Measurements from ENCODE around the gene ATP5PD.
A peak's percentile ranks its signal among the peaks of the same experiment; 100 is the strongest.
"Not testable (repeated sequence)": the region's sequence is repeated elsewhere in the genome, so short reads cannot be mapped to it uniquely, and the experiment has no call there.

The ATP5PD gene

DNA sequence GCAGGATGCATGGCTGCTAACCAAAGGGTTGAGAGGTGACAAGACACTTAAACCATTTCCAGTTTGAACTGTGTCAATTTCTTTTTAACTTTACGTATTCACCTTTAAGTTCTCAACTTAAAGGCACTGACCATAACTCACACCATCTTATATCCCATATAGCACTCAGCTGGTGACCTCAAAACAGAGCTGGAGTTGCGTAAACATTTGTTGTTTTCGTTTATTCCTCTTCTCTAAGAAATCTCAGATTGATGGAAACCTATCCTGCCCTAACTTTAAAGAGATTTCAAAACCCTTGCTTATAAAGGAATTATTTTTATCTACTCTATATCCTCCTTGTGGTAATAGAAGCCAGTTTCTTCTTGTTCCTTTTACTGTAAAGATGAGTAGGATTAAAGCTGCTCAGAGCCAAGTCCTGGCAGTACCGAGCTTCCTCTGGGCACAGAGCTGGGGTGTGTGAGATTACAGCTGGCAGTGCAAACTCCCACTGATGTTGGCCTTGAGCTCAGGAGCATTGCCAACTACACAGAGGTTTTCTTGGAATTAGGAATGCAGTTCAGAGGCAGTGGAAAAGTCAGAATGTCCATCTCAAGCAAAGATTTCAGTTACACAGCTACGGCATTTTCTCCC, 1.6 kb upstream of the ATP5PD start:
- Histone ChIP-seq H3K36me3 (ENCODE audit: control insufficient read depth, insufficient read depth, low read length) (peaks cover 40% of the 10 kb centered on the region), H3K27ac (ENCODE audit: low read depth, low read length, severe bottlenecking) (no peak overlapping the region), H3K4me3 (ENCODE audit: extremely low read depth, insufficient read depth, low read length, poor library complexity, severe bottlenecking) (peak overlapping the region; percentile 93), H3K4me1 (ENCODE audit: control insufficient read depth, insufficient read depth, low read length, poor library complexity, severe bottlenecking) (peaks cover 11% of the 10 kb centered on the region), H3K9me3 (ENCODE audit: control insufficient read depth, low read length) (no peaks in the 10 kb centered on the region)
- WGBS, 2 experiments (ENCODE audit: insufficient coverage in 2 of 2) = 72 to 79% methylated on average over 4 to 5 of the region's 5 CpGs

DNA sequence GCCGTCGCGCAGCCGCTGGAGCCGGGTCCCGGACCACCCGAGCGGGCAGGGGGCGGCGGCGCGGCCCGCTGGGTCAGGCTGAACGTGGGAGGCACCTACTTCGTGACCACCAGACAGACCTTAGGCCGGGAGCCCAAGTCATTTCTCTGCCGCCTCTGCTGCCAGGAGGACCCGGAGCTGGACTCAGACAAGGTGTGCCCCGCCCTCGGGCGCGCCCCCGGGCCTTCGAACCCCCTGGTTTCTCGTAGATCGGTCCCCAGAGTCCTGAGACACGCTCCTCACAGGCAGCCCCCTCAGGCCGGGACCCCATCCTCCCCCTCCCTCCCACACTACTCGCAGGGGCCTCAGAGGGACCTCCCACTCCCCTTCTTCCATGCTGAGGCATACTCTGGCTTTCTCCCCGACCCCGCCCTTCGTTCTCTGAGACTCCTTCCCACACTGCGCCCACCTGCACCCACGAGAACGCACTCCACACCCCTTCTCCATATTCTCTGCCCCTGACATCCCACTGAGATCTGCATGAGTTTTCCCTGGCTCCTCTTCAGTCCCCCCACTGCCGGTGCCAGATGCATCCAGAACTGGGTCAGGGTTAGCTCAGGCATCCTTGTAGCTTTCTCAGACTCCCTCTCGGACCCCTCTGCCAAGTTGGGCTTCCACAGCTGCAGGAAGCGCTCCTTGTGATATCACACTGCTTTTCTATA, 779 bp upstream of the ATP5PD start:
- H3K27ac ChIP-seq (ENCODE audit: low read depth, low read length, severe bottlenecking) = no peak overlapping the region
- peaks cover 35% of the 10 kb centered on the region for H3K36me3 ChIP-seq (ENCODE audit: control insufficient read depth, insufficient read depth, low read length)
- H3K9me3 ChIP-seq (ENCODE audit: control insufficient read depth, low read length) = no peaks in the 10 kb centered on the region
- H3K4me1 ChIP-seq (ENCODE audit: control insufficient read depth, insufficient read depth, low read length, poor library complexity, severe bottlenecking) = peaks cover 11% of the 10 kb centered on the region
- 0% methylated on average over 28 to 38 of the region's 38 CpGs for WGBS, 2 experiments (ENCODE audit: insufficient coverage in 2 of 2)
- H3K4me3 ChIP-seq (ENCODE audit: extremely low read depth, insufficient read depth, low read length, poor library complexity, severe bottlenecking) = peak overlapping the region; percentile 93

DNA sequence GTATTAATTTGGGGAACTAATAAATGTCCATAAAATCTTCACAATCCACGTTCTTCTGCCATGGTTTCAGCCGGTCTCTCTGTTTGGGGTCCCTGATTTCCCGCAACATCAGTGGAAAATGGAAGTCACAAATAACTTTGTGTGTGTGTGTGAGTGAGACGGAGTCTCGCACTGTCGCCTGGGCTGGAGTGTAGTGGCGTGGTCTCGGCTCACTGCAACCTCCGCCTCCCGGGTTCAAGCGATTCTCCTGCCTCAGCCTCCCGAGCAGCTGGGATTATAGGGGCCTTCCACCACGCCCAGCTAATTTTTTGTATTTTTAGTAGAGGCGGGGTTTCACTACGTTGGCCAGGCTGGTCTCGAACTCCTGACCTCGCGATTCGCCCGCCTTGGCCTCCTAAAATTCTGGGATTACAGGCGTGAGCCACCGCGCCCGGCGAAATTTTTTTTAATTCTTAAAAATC, 793 bp downstream of the ATP5PD start:
- 3 to 4% methylated on average over 20 to 24 of the region's 25 CpGs for WGBS, 2 experiments (ENCODE audit: insufficient coverage in 2 of 2)
- H3K36me3 ChIP-seq (ENCODE audit: control insufficient read depth, insufficient read depth, low read length) = peaks cover 36% of the 10 kb centered on the region
- H3K4me3 ChIP-seq (ENCODE audit: extremely low read depth, insufficient read depth, low read length, poor library complexity, severe bottlenecking) = peak overlapping the region; percentile 93
- peaks cover 11% of the 10 kb centered on the region for H3K4me1 ChIP-seq (ENCODE audit: control insufficient read depth, insufficient read depth, low read length, poor library complexity, severe bottlenecking)
- not testable (repeated sequence) for H3K9me3 ChIP-seq (ENCODE audit: control insufficient read depth, low read length)
- H3K27ac ChIP-seq (ENCODE audit: low read depth, low read length, severe bottlenecking) = peak overlapping the region; percentile 87

DNA sequence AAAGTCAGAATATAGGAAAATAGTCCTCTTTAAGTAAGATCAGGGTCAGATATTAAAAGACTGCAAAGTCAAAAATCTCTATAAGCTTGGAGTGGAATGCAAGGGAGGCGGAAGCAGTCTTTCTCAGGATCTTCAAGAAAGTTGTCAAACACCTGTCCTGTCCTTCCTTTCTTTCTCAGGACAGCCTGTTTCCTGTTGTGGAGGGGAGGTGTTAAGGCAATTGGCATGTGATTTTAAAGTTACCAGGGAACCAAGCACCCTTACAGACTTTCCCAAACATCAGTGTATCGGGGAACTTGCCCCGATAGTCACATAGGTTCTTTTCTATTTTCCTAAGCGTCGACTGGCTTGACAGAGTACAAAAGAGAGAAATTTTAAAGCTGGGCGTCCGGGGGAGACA, 2.1 kb downstream of the ATP5PD start:
- no peak overlapping the region for H3K27ac ChIP-seq (ENCODE audit: low read depth, low read length, severe bottlenecking)
- no peaks in the 10 kb centered on the region for H3K9me3 ChIP-seq (ENCODE audit: control insufficient read depth, low read length)
- no peak overlapping the region for H3K4me3 ChIP-seq (ENCODE audit: extremely low read depth, insufficient read depth, low read length, poor library complexity, severe bottlenecking)
- H3K4me1 ChIP-seq (ENCODE audit: control insufficient read depth, insufficient read depth, low read length, poor library complexity, severe bottlenecking) = peaks cover 11% of the 10 kb centered on the region
- H3K36me3 ChIP-seq (ENCODE audit: control insufficient read depth, insufficient read depth, low read length) = peaks cover 38% of the 10 kb centered on the region
- 49% methylated on average over 4 of the region's 7 CpGs; no CpG with 5 or more reads in 1 of the 2 experiments for WGBS, 2 experiments (ENCODE audit: insufficient coverage in 2 of 2)

DNA sequence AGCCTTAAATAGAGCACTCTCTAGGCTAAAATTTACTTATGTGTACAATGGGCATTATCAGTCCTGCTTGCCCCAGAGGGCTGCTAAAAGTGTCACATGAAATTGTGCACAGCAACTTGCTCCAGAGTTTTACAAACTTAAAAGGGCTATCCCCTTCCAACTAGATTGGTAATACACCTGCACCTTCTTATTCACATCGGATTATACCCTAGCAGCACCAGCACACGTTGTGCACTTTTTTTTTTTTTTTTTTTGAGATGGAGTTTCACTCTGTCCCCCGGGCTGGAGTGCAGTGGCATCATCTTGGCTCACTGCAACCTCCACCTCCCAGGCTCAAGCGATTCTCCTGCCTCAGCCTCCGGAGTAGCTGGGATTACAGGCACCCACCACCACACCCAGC, 3.0 kb downstream of the ATP5PD start:
- peaks cover 40% of the 10 kb centered on the region for H3K36me3 ChIP-seq (ENCODE audit: control insufficient read depth, insufficient read depth, low read length)
- WGBS, 2 experiments (ENCODE audit: insufficient coverage in 2 of 2) = 63 to 100% methylated on average over 1 to 2 of the region's 5 CpGs
- not testable (repeated sequence) for H3K9me3 ChIP-seq (ENCODE audit: control insufficient read depth, low read length); H3K4me1 ChIP-seq (ENCODE audit: control insufficient read depth, insufficient read depth, low read length, poor library complexity, severe bottlenecking); H3K4me3 ChIP-seq (ENCODE audit: extremely low read depth, insufficient read depth, low read length, poor library complexity, severe bottlenecking); H3K27ac ChIP-seq (ENCODE audit: low read depth, low read length, severe bottlenecking)

- 86% methylated on average over 9 to 12 of the region's 12 CpGs for WGBS, 2 experiments (ENCODE audit: insufficient coverage in 2 of 2)
- H3K36me3 ChIP-seq (ENCODE audit: control insufficient read depth, insufficient read depth, low read length) = peaks cover 53% of the 10 kb centered on the region
- H3K4me1 ChIP-seq (ENCODE audit: control insufficient read depth, insufficient read depth, low read length, poor library complexity, severe bottlenecking) = no peaks in the 10 kb centered on the region
- H3K27ac ChIP-seq (ENCODE audit: low read depth, low read length, severe bottlenecking) = no peak overlapping the region
- H3K4me3 ChIP-seq (ENCODE audit: extremely low read depth, insufficient read depth, low read length, poor library complexity, severe bottlenecking) = no peak overlapping the region
- no peaks in the 10 kb centered on the region for H3K9me3 ChIP-seq (ENCODE audit: control insufficient read depth, low read length)
Observed at GRCh38 chr17:75041656-75042280, 5.0 kb downstream of the ATP5PD start.

- Histone ChIP-seq H3K4me3 (ENCODE audit: extremely low read depth, insufficient read depth, low read length, poor library complexity, severe bottlenecking) (no peak overlapping the region), H3K4me1 (ENCODE audit: control insufficient read depth, insufficient read depth, low read length, poor library complexity, severe bottlenecking) (peaks cover 3% of the 10 kb centered on the region), H3K27ac (ENCODE audit: low read depth, low read length, severe bottlenecking) (no peak overlapping the region), H3K9me3 (ENCODE audit: control insufficient read depth, low read length) (no peaks in the 10 kb centered on the region), H3K36me3 (ENCODE audit: control insufficient read depth, insufficient read depth, low read length) (peaks cover 53% of the 10 kb centered on the region)
- 89 to 99% methylated on average over 4 to 5 of the region's 5 CpGs for WGBS, 2 experiments (ENCODE audit: insufficient coverage in 2 of 2)
Observed at GRCh38 chr17:75039238-75039637, 7.5 kb downstream of the ATP5PD start.

DNA sequence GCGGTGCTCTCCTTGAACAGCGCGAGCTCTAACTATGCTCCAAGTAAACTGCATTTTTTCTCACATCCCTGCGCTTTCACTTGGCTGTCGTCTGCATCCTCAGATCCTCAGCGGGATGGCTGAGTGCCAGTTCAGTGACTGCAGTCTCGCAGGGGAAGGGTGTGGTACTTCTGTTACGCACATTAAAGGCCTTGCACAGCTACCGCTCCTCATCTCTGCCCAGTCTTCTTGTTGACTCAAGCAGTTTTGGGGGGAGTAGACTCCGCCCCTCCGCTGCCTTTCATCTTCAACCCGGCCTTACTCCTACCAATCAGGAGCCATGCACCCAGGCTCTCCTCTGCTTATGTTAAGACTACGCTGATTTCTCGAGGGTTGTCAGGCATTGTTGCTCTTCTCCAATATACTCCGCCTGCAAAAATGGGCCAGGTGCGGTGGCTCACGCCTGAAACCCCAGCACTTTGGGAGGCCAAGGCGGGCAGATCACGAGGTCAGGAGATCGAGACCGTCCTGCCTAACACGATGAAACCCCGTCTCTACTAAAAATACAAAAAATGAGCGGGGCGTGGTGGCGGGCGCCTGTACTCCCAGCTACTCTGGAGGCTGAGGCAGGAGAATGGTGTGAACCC, 10.0 kb downstream of the ATP5PD start:
- H3K4me1 ChIP-seq (ENCODE audit: control insufficient read depth, insufficient read depth, low read length, poor library complexity, severe bottlenecking) = peaks cover 6% of the 10 kb centered on the region
- no peak overlapping the region for H3K27ac ChIP-seq (ENCODE audit: low read depth, low read length, severe bottlenecking)
- no peak overlapping the region for H3K4me3 ChIP-seq (ENCODE audit: extremely low read depth, insufficient read depth, low read length, poor library complexity, severe bottlenecking)
- 94 to 96% methylated on average over 24 to 27 of the region's 27 CpGs for WGBS, 2 experiments (ENCODE audit: insufficient coverage in 2 of 2)
- H3K9me3 ChIP-seq (ENCODE audit: control insufficient read depth, low read length) = no peaks in the 10 kb centered on the region
- peaks cover 41% of the 10 kb centered on the region for H3K36me3 ChIP-seq (ENCODE audit: control insufficient read depth, insufficient read depth, low read length)

DNA sequence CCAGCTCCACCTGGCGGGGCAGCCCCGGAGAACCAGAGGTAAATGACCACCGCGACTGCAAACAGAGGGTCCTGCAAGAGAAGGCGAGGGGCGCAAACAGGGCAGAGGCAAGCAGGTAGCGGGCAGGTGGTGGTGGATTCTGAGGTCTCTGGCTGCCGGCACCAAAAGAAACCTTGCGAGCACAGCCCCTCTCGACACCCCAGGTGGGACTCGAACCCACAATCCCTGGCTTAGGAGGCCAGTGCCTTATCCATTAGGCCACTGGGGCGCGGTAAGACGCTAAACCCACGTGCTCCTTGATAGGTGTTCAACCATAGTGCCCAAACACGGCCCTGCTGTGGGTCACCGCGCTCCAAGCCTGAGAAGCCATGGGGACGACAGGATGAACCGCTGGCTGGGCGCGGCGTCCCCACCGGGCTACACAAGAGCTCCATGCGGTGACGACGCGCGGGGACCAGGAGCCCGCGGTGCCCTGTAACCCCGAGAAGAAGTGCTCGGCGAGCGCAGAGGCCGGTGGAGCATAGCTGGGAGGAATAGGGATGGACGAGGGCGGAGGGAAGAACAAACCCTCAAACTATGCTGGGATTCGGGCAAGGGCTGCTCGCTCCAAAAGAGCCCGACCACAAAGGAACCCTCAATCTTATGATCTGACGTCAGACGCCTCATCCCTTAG, 12.4 kb downstream of the ATP5PD start:
- WGBS, 2 experiments (ENCODE audit: insufficient coverage in 2 of 2) = 0% methylated on average over 35 to 39 of the region's 43 CpGs
- peaks cover 17% of the 10 kb centered on the region for H3K9me3 ChIP-seq (ENCODE audit: control insufficient read depth, low read length)
- peaks cover 18% of the 10 kb centered on the region for H3K36me3 ChIP-seq (ENCODE audit: control insufficient read depth, insufficient read depth, low read length)
- peaks cover 6% of the 10 kb centered on the region for H3K4me1 ChIP-seq (ENCODE audit: control insufficient read depth, insufficient read depth, low read length, poor library complexity, severe bottlenecking)
- peak overlapping the region; percentile 94 for H3K27ac ChIP-seq (ENCODE audit: low read depth, low read length, severe bottlenecking)
- peak overlapping the region; percentile 88 for H3K4me3 ChIP-seq (ENCODE audit: extremely low read depth, insufficient read depth, low read length, poor library complexity, severe bottlenecking)

Measured in mesodermal cell (in vitro differentiated cells).